ENCODE data around the gene CDC42EP4. TPM values are rescaled to one million over a fixed set of nuclear protein-coding genes. Genes with fewer than 3 reads are reported as not detected.

The CDC42EP4 gene
- total and polyA plus RNA-seq, 9 of the 15 experiments (the other 6 are each of a cell fraction or from before 2014, with no cell fraction given): 0.65 to 20.8 (median 12.3) TPM

DNA sequence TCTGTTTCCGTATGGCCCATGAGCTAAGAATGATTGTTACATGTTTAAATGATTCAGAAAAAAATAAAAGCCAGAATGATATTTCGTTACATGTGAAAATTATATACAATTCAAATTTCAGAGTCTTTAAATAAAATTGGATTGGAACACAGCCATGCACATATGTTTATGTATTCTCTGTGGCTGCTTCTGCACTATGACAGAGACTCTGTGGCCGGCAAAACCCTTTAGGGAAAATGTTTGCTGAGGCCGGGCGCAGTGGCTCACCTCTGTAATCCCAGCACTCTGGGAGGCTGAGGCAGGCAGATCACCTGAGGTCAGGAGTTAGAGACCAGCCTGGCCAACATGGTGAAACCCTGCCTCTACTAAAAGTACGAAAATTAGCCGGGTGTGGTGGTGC lies 15.9 kb upstream of the CDC42EP4 start:
- Histone ChIP-seq H3K4me1 (replicated peaks in 1 of 2; ENCODE audit: control insufficient read depth in 2 of 2, insufficient read depth in 2 of 2, low read length in 2 of 2) (peaks cover 9 to 12% of the 10 kb centered on the region in 2 experiments; a peak in 4 of 5 replicates), H3K27me3 (ENCODE audit: control insufficient read depth in 2 of 2, insufficient read depth in 2 of 2, low read length in 2 of 2) (peaks cover 0 to 23% of the 10 kb centered on the region in 2 experiments; a peak in 1 of 5 replicates), H3K4me3 (no peak overlapping the region), H2AFZ (ENCODE audit: low read depth, low read length) (no peak overlapping the region), H3K9ac (ENCODE audit: insufficient read depth in 1 of 2, low read depth in 2 of 2, low read length in 2 of 2) (no peak overlapping the region), H3K36me3 (ENCODE audit: control insufficient read depth, insufficient read depth, low read length) (no peaks in the 10 kb centered on the region), H3K9me1 (ENCODE audit: control insufficient read depth, insufficient read depth, low read length) (no peaks in the 10 kb centered on the region), H3K27ac (ENCODE audit: extremely low read depth, low read depth, low read length) (no peak overlapping the region), H3K79me2 (ENCODE audit: control insufficient read depth, insufficient read depth, low read length) (no peaks in the 10 kb centered on the region), H3K9me3 (replicated peaks; ENCODE audit: control insufficient read depth, insufficient read depth, low read depth, low read length) (no peaks in the 10 kb centered on the region), H3K4me2 (ENCODE audit: insufficient read depth, low read length) (no peak overlapping the region), H4K20me1 (replicated peaks; ENCODE audit: control insufficient read depth, insufficient read depth, low read length) (no peaks in the 10 kb centered on the region)
- CTCF ChIA-PET (ENCODE audit: low intra/inter-chr PET ratio): no interaction called here
- no peak for TF ChIP-seq GTF2E2 (tag; IDR thresholded peaks at IDR 0.05)
- TF ChIP-seq ZNF609 (CRISPR knock-in tag; IDR thresholded peaks at IDR 0.05; ENCODE audit: borderline replicate concordance): no peak
- TF ChIP-seq ZNF644 (tag; IDR thresholded peaks at IDR 0.05; ENCODE audit: low read depth): no peak
- TF ChIP-seq THRAP3 (IDR thresholded peaks at IDR 0.05; ENCODE audit: borderline replicate concordance): no peak
- TF ChIP-seq, protein P1, sequence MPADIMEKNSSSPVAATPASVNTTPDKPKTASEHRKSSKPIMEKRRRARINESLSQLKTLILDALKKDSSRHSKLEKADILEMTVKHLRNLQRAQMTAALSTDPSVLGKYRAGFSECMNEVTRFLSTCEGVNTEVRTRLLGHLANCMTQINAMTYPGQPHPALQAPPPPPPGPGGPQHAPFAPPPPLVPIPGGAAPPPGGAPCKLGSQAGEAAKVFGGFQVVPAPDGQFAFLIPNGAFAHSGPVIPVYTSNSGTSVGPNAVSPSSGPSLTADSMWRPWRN (IDR thresholded peaks at IDR 0.05; ENCODE audit: low read depth): no peak
- TF ChIP-seq SP2 (IDR thresholded peaks at IDR 0.05; ENCODE audit: extremely low read depth, low read depth, low read length, poor library complexity, severe bottlenecking): no peak
- TF ChIP-seq, protein P2, sequence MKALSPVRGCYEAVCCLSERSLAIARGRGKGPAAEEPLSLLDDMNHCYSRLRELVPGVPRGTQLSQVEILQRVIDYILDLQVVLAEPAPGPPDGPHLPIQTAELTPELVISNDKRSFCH (CRISPR knock-in tag; IDR thresholded peaks at IDR 0.05): no peak
- TF ChIP-seq, protein P2 (tag; IDR thresholded peaks at IDR 0.05): no peak
- TF ChIP-seq PTRF (tag; IDR thresholded peaks at IDR 0.05): no peak
- no peak for TF ChIP-seq THAP7 (CRISPR knock-in tag; IDR thresholded peaks at IDR 0.05)
- no peak for TF ChIP-seq GATAD2A (IDR thresholded peaks at IDR 0.05)
- no peak for TF ChIP-seq RB1 (IDR thresholded peaks at IDR 0.05; ENCODE audit: low read depth)
- no peak for TF ChIP-seq GABPB2 (CRISPR knock-in tag; conservative IDR thresholded peaks at IDR 0.05)
- intact Hi-C loops (cut with micrococcal nuclease) (no loop called here), in situ Hi-C loops (cut with MboI) (no loop called here)
- ATAC-seq (no peak), FAIRE-seq (no peak), DNase-seq (ENCODE audit: extremely low read depth in 1 of 4, low spot score in 3 of 4) (no peak)
- BruUV-seq (replicated peaks): no TSS peak
- POLR2A ChIA-PET: interaction anchor here (1.5 kb wide), 1 partner anchor 10 kb away, joined by 4 read pairs; no protein-coding TSS in a partner anchor
- WGBS (ENCODE audit: insufficient coverage, low coverage, missing lambda C conversion rate): 39% methylated on average over 7 of the region's 7 CpGs
